CD1c-positive myeloid dendritic cell (primary cell): ENCODE data around the gene TNPO2.

Experiments used
- DNase-seq: peaks from one replicate; pipeline ENCODE4 v3.0.0-alpha.2; 2016; ENCODE audit errors: extremely low spot score

Gene TNPO2

GRCh38 chr19:12676384-12676792, 47.3 kb downstream of the TNPO2 start:
- peak; percentile 77 for DNase-seq

- no peak for DNase-seq
These were observed 47.8 kb downstream of the TNPO2 start for GRCh38 chr19:12675940-12676339.

GRCh38 chr19:12675399-12675798, 48.3 kb downstream of the TNPO2 start:
- DNase-seq: no peak

- DNase-seq: no peak
These were observed 51.0 kb downstream of the TNPO2 start for GRCh38 chr19:12672744-12673143.

GRCh38 chr19:12670159-12670928, 53.4 kb downstream of the TNPO2 start:
- no peak for DNase-seq

GRCh38 chr19:12669270-12670158, 54.2 kb downstream of the TNPO2 start:
- DNase-seq: peak; percentile 86

GRCh38 chr19:12668932-12669269, 54.8 kb downstream of the TNPO2 start:
- peak; percentile 61 for DNase-seq

- DNase-seq: no peak
These were observed 55.4 kb downstream of the TNPO2 start for GRCh38 chr19:12668346-12668745.

GRCh38 chr19:12667731-12668302, 55.9 kb downstream of the TNPO2 start:
- no peak for DNase-seq

- peak; percentile 95 for DNase-seq
These were observed 57.3 kb downstream of the TNPO2 start, which contains the start of the genes MAN2B1 and WDR83 for GRCh38 chr19:12666265-12667048. TSS of gene MAN2B1 (minus strand) at chr19:12666742. CDS start at chr19:12666701, 41 bp downstream. TSS of gene WDR83 (plus strand) at chr19:12666807. CDS start at chr19:12669791, 2,984 bp downstream.

GRCh38 chr19:12665671-12666264, 58.0 kb downstream of the TNPO2 start:
- peak; percentile 24 for DNase-seq

GRCh38 chr19:12665281-12665573, 58.5 kb downstream of the TNPO2 start:
- peak; percentile 94 for DNase-seq

- no peak for DNase-seq
These were observed 59.1 kb downstream of the TNPO2 start for GRCh38 chr19:12664406-12665280.

- no peak for DNase-seq
These were observed 62.8 kb downstream of the TNPO2 start for GRCh38 chr19:12660980-12661379.

- DNase-seq: no peak
These were observed 65.8 kb downstream of the TNPO2 start for GRCh38 chr19:12657966-12658365.

GRCh38 chr19:12656899-12657571, 66.7 kb downstream of the TNPO2 start:
- DNase-seq: no peak

GRCh38 chr19:12655546-12655945, 68.2 kb downstream of the TNPO2 start:
- no peak for DNase-seq

- no peak for DNase-seq
These were observed 71.5 kb downstream of the TNPO2 start for GRCh38 chr19:12652219-12652618.

GRCh38 chr19:12649941-12650340, 73.8 kb downstream of the TNPO2 start:
- DNase-seq: no peak
